GM12878 (cell line): ENCODE measurements around the gene MBTPS2. TPM values are rescaled to one million over a fixed set of nuclear protein-coding genes. Genes with fewer than 3 reads are reported as not detected.

Experiments used
- ATAC-seq: fragments of 200-7000 bp; cut with Tn5 transposase; 3 replicates; pipeline ENCODE4 v1.9.1; 2020; ENCODE audit warnings: mild to moderate bottlenecking, moderate library complexity
- BruUV-seq: library from RNA; stranded (reverse); fragments of 400-500 nt; replicated peaks from 2 replicates; lab custom pipeline; 2021; lab: Mats Ljungman, UMichigan
- CTCF ChIA-PET: fragments of 300-600 bp; sonication (Branson Sonifier 250); formaldehyde crosslinking; extraction: SDS; loops from one replicate; lab custom pipeline; 2021; ENCODE audit warnings: inconsistent platforms; lab: Yijun Ruan, JAX
- POLR2A ChIA-PET: fragments of 350-600 bp; formaldehyde crosslinking; extraction: SDS; loops from one replicate; lab custom pipeline; 2021; ENCODE audit warnings: inconsistent platforms; lab: Charles Lee
- RAD21 ChIA-PET: fragments of 300-600 bp; sonication (Branson Sonifier 250); formaldehyde crosslinking; loops from one replicate; lab custom pipeline; 2023; ENCODE audit warnings: antibody characterized with exemption; ENCODE audit not compliant: unreplicated experiment; lab: Charles Lee
- SMC1A ChIA-PET: fragments of 300-600 bp; sonication (Branson Sonifier 250); formaldehyde crosslinking; loops from one replicate; lab custom pipeline; 2023; ENCODE audit not compliant: unreplicated experiment, uncharacterized antibody; lab: Charles Lee
- DNase-seq: peaks from one replicate; pipeline ENCODE4 v3.0.0-alpha.2; 2011; ENCODE audit warnings: low read depth, low spot score
- FAIRE-seq: peaks from 3 replicates; lab custom pipeline; 2011; peaks lifted over from hg19 to GRCh38; lab: Jason Lieb, UNC
- H2AFZ ChIP-seq: 2 replicates; pipeline ENCODE4 v1.6.0; 2011; ENCODE audit warnings: low read depth, low read length, control low read depth; ENCODE audit not compliant: control insufficient read depth
- H3K27ac ChIP-seq: 2 replicates; pipeline ENCODE4 v1.5.1; 2011; ENCODE audit warnings: control low read depth; ENCODE audit not compliant: control insufficient read depth, insufficient read depth
- H3K27me3 ChIP-seq, 2 experiments: replicated peaks in 1 of 2; 2 replicates each; pipeline versions ENCODE4 v1.6.0 to v1.6.1; 2011; ENCODE audit warnings: low read length in 1 of 2; ENCODE audit not compliant: control insufficient read depth in 2 of 2, insufficient read depth in 2 of 2
- H3K36me3 ChIP-seq, 2 experiments: 2 replicates each; pipeline ENCODE4 v1.5.1; 2011; ENCODE audit warnings: low read length in 1 of 2; ENCODE audit not compliant: control insufficient read depth in 2 of 2, insufficient read depth in 2 of 2
- H3K4me1 ChIP-seq: 2 replicates; pipeline ENCODE4 v1.6.1; 2011; ENCODE audit warnings: mild to moderate bottlenecking, low read length, moderate library complexity, mixed read lengths; ENCODE audit not compliant: control insufficient read depth, insufficient read depth
- H3K4me2 ChIP-seq: 2 replicates; pipeline ENCODE4 v1.6.0; 2011; ENCODE audit warnings: control low read depth; ENCODE audit not compliant: control insufficient read depth, insufficient read depth
- H3K4me3 ChIP-seq: fragments of 200-600 bp; sonication (generic); 2 replicates; pipeline ENCODE4 v1.5.1; 2016
- H3K79me2 ChIP-seq: 2 replicates; pipeline ENCODE4 v1.6.0; 2011; ENCODE audit warnings: low read length; ENCODE audit not compliant: control insufficient read depth, insufficient read depth
- H3K9ac ChIP-seq: 2 replicates; pipeline ENCODE4 v1.8.0; 2011; ENCODE audit warnings: low read length, control low read depth, mixed read lengths; ENCODE audit not compliant: control insufficient read depth, insufficient read depth
- H3K9me3 ChIP-seq: replicated peaks from 3 replicates; pipeline ENCODE4 v1.5.1; 2011; ENCODE audit warnings: mild to moderate bottlenecking, low read length; ENCODE audit not compliant: control insufficient read depth, insufficient read depth
- H4K20me1 ChIP-seq: 2 replicates; pipeline ENCODE4 v1.6.0; 2011; ENCODE audit not compliant: control insufficient read depth, insufficient read depth
- BCL11A ChIP-seq: IDR thresholded peaks from 2 replicates; pipeline ENCODE4 v1.6.1; 2011; ENCODE audit warnings: low read depth, low read length
- BMI1 ChIP-seq: fragments of 450-650 bp; IDR thresholded peaks from 2 replicates; pipeline ENCODE4 v1.6.1; 2016; ENCODE audit warnings: mild to moderate bottlenecking, moderate library complexity, borderline replicate concordance
- CEBPZ ChIP-seq: fragments of 150-350 bp; IDR thresholded peaks from 2 replicates; pipeline ENCODE4 v1.6.1; 2016; ENCODE audit warnings: low read depth, low read length
- REST ChIP-seq: IDR thresholded peaks from 2 replicates; pipeline ENCODE4 v1.6.1; 2012; ENCODE audit warnings: mild to moderate bottlenecking, low read depth, low read length
- SMC3 ChIP-seq: IDR thresholded peaks from 2 replicates; pipeline ENCODE4 v1.6.1; 2011; ENCODE audit warnings: low read length, improper control_type of control experiment, borderline replicate concordance
- WGBS: methylation state at CpG from one replicate; pipeline ENCODE4 v1.1.6; 2016; ENCODE audit warnings: low lambda C conversion rate; ENCODE audit not compliant: insufficient replicate concordance, insufficient coverage; ENCODE audit errors: missing lambda C conversion rate; 5-methylcytosine and 5-hydroxymethylcytosine counted together
- in situ Hi-C: fragments of 300-500 bp; cut with MboI; formaldehyde crosslinking; loops from 9 replicates; pipeline ENCODE4 v1.14.3; 2018; ENCODE audit warnings: mixed read lengths
- intact Hi-C: fragments of 100-400 bp; cut with micrococcal nuclease; formaldehyde crosslinking; loops from one replicate; pipeline ENCODE4 v1.14.2; 2022; ENCODE audit not compliant: unreplicated experiment
- polyA plus RNA-seq, 11 experiments: library from polyadenylated mRNA; depleted of rRNA in 4 of 11; unstranded in 6 of 11; stranded (reverse) in 5 of 11; fragments of >200 nt; fragmentation: Nextera tagmentation in 4 of 11; fragmentation: Illumina TruSeq in 1 of 11; extraction: Ambion mirVana in 4 of 11; extraction: Trizol in 1 of 11; gene quantifications; 1 replicate in 1 of 11; 2 replicates in 10 of 11; pipeline versions ENCODE4 v1.2.1 to v1.2.3, GENCODE V29; 2011 to 2016; ENCODE audit warnings: inconsistent platforms in 2 of 11, missing spikeins in 2 of 11, low read depth in 1 of 11
- total RNA-seq, 4 experiments: library from RNA; depleted of rRNA in 3 of 4; stranded (reverse); fragments of >200 nt in 3 of 4; fragmentation: Illumina TruSeq in 1 of 4; extraction: Trizol in 1 of 4; gene quantifications; 2 replicates each; pipeline versions ENCODE4 v1.2.1 to v1.2.3, GENCODE V29; 2013 to 2021
- TF ChIP-seq, protein P1 (sequence below), 3 experiments: IDR thresholded peaks in 2 of 3; conservative IDR thresholded peaks in 1 of 3; 2 replicates each; pipeline ENCODE4 v1.5.1; 2011; ENCODE audit warnings: low read depth in 3 of 3, low read length in 3 of 3, mild to moderate bottlenecking in 3 of 3, control low read depth in 2 of 3, moderate library complexity in 2 of 3, inconsistent platforms in 1 of 3, mixed read lengths in 1 of 3; ENCODE audit not compliant: control insufficient read depth in 2 of 3, insufficient read depth in 1 of 3; ENCODE audit errors: extremely low read depth in 1 of 3
- TF ChIP-seq, protein P2 (sequence below): IDR thresholded peaks from 2 replicates; pipeline ENCODE4 v1.6.1; 2011; ENCODE audit warnings: borderline replicate concordance, low read depth, mild to moderate bottlenecking, moderate library complexity, low read length; ENCODE audit not compliant: insufficient read depth, poor library complexity, severe bottlenecking

The MBTPS2 gene
- total and polyA plus RNA-seq, 10 of the 15 experiments (the other 5 are each of a cell fraction or from before 2014, with no cell fraction given) = 2.6 to 11.0 (median 8.0) TPM

GRCh38 chrX:21905313-21905712 lies 65.9 kb downstream of the MBTPS2 start:
- H3K4me1 ChIP-seq = no peaks in the 10 kb centered on the region
- ATAC-seq = no peak
- no peak for TF ChIP-seq REST
- TF ChIP-seq CEBPZ = no peak
- TF ChIP-seq, protein P1, sequence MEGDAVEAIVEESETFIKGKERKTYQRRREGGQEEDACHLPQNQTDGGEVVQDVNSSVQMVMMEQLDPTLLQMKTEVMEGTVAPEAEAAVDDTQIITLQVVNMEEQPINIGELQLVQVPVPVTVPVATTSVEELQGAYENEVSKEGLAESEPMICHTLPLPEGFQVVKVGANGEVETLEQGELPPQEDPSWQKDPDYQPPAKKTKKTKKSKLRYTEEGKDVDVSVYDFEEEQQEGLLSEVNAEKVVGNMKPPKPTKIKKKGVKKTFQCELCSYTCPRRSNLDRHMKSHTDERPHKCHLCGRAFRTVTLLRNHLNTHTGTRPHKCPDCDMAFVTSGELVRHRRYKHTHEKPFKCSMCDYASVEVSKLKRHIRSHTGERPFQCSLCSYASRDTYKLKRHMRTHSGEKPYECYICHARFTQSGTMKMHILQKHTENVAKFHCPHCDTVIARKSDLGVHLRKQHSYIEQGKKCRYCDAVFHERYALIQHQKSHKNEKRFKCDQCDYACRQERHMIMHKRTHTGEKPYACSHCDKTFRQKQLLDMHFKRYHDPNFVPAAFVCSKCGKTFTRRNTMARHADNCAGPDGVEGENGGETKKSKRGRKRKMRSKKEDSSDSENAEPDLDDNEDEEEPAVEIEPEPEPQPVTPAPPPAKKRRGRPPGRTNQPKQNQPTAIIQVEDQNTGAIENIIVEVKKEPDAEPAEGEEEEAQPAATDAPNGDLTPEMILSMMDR (IDR thresholded peaks at IDR 0.05 in 2 of 3, conservative IDR thresholded peaks at IDR 0.05 in 1 of 3; ENCODE audit: control insufficient read depth in 2 of 3, extremely low read depth in 1 of 3, insufficient read depth in 1 of 3, low read depth in 3 of 3, low read length in 3 of 3) = no peak
- TF ChIP-seq BCL11A = no peak
- TF ChIP-seq SMC3 = no peak
- TF ChIP-seq, protein P2, sequence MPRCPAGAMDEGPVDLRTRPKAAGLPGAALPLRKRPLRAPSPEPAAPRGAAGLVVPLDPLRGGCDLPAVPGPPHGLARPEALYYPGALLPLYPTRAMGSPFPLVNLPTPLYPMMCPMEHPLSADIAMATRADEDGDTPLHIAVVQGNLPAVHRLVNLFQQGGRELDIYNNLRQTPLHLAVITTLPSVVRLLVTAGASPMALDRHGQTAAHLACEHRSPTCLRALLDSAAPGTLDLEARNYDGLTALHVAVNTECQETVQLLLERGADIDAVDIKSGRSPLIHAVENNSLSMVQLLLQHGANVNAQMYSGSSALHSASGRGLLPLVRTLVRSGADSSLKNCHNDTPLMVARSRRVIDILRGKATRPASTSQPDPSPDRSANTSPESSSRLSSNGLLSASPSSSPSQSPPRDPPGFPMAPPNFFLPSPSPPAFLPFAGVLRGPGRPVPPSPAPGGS = no peak
- TF ChIP-seq BMI1 = no peak
- TF ChIP-seq, all 136 proteins: peak for 0
- H3K79me2 ChIP-seq = no peaks in the 10 kb centered on the region
- H3K4me2 ChIP-seq = no peak overlapping the region
- in situ Hi-C loops (no loop called here), intact Hi-C loops (no loop called here)
- ChIA-PET CTCF (interaction anchor here (1.0 kb wide), 1 partner anchor 80 kb away, joined by 3 read pairs; no protein-coding TSS in a partner anchor), POLR2A (no interaction called here), SMC1A (interaction anchor here (0.7 to 1.2 kb wide), 2 partner anchors 55 to 394 kb away, joined by 3 read pairs; no protein-coding TSS in a partner anchor), RAD21 (no interaction called here)
- DNase-seq = no peak
- no peak for FAIRE-seq
- no peaks in the 10 kb centered on the region for H3K36me3 ChIP-seq
- H3K9ac ChIP-seq = no peak overlapping the region
- BruUV-seq = no TSS peak
- 49% methylated on average over 2 of the region's 2 CpGs for WGBS
- H2AFZ ChIP-seq = no peak overlapping the region
- H3K27ac ChIP-seq = no peak overlapping the region
- no peaks in the 10 kb centered on the region for H3K9me3 ChIP-seq
- no peaks in the 10 kb centered on the region for H4K20me1 ChIP-seq
- H3K27me3 ChIP-seq = no peaks in the 10 kb centered on the region
- no peak overlapping the region for H3K4me3 ChIP-seq
